HG02981 (cell line): ENCODE data around the gene GRIN2A.

ENCODE experiments used
- ATAC-seq: cut with Tn5 transposase; IDR thresholded peaks from one replicate; pipeline ENCODE4 v1.9.1; 2021; ENCODE audit warnings: mild to moderate bottlenecking, moderate library complexity; ENCODE audit not compliant: unreplicated experiment

Gene GRIN2A

GRCh38 chr16:10039220-10040096 is 142.8 kb downstream of the GRIN2A start:
- no peak for ATAC-seq

DNA sequence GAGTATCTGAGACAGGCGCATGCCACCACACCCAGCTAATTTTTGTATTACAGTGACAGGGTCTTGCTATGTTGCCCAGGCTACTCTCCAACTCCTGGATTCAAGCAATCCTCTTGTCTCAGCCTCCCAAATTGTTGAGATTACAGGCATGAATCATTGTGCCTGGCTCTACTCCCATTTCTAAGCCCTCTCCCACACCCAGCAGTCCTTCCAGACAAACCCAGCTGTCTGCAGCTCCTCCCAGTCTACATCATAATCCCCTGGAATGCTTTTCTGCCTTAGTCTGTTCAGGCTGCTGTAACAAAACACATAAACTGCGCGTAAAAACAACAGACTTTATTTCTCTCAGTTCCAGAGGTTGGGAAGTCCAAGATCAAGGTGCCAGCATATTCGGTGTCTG is 144.5 kb downstream of the GRIN2A start:
- ATAC-seq, result no peak

DNA sequence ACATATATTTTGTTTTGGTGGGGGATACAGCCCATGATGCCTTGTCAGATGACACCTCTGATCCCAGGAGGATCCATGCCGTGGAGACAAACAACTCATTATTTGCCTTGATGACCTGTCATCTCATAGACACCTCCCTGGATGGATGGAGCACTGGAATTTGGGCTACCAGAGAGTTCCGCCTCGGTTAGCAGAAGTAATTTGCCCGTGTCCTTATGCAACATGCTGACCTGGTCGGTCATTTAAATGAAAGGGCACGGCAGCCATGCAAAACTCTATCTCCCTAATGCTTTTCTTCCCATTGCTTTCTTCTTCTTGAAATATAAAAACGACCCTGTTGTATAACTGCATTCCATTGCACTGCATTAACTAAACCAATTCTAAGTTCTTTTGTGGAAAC is 145.3 kb downstream of the GRIN2A start:
- no peak for ATAC-seq

- no peak for ATAC-seq
These were observed 148.7 kb downstream of the GRIN2A start for GRCh38 chr16:10033556-10033955.

- ATAC-seq, result no peak
These were observed 150.3 kb downstream of the GRIN2A start for GRCh38 chr16:10031955-10032354.

GRCh38 chr16:10031473-10031872 is 150.8 kb downstream of the GRIN2A start:
- no peak for ATAC-seq

GRCh38 chr16:10028644-10029043 is 153.6 kb downstream of the GRIN2A start:
- ATAC-seq, result no peak

GRCh38 chr16:10027553-10027952 is 154.7 kb downstream of the GRIN2A start:
- ATAC-seq, result no peak

DNA sequence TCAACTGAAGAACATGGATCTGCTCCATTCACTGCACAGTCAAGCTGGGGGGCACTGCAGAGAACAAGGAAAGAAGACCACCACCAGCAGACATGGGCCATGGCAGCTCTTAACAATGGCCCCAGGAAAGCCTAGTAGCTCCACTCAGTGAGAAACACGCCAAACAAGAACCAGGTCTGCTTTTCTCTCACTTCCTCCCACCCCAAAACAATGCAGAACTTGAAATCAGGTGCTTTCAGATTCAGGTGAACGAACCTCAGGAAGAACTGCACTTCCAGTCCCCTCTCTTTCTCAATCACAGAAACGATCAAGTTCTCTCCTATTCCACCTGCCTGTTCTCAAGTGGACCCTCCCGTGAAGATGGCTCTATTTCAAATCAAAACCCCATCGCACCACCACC is 155.6 kb downstream of the GRIN2A start:
- ATAC-seq, result no peak

DNA sequence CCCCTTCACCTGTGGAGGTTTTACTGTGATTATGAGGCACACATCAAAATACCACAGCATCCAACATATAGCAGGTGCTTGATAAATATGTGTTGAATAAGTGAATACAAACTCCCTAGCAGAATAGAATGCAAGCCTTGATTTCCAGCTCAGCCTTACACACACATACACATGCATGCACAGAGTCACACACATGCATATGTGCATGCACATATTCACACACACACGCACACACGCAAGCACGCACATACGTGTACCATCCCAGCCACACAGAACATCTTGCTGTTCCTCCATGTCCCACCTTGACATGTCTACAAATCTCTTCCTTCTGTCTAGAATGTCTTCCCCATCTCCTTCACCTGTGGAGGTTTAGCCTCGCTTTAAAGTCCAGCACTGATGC is 160.1 kb downstream of the GRIN2A start:
- no peak for ATAC-seq

DNA sequence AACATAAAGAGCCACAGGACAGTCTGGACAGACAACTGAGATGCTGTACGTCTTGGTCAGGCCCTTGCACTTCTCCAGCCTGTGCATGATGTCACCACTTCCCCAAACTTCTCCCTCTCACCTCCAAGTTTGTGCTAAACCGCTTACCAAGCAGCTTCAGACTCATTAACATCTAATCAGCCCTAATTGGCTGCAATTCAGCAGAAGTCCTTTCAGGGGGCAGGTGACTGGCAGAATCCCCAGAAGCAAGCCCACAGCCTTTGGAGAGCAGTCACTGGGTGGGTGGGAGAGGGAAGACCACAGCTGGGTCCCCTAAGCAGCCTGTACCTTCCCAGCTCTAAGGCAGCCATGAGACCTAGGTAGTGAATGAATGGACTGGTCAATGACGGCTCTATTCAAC is 161.4 kb downstream of the GRIN2A start:
- ATAC-seq, result no peak

DNA sequence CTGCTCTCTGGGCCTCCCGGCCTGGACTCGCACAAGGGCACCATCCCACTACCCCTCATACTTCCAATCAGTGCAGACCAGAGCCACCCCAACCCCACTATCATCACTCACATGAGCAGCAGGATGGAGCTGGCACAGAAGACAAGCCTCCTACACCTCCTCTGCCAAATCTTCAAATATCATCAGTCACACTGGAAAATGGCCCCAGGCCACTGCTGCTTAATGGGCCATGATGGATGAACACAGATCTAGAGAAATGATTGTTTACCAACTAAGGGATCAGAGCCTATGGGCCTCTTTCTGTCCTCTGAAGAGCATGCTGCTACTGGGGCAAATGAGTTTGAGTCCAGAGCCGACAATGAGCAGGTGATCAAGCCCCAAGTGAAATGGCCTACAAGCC is 165.5 kb downstream of the GRIN2A start:
- no peak for ATAC-seq

DNA sequence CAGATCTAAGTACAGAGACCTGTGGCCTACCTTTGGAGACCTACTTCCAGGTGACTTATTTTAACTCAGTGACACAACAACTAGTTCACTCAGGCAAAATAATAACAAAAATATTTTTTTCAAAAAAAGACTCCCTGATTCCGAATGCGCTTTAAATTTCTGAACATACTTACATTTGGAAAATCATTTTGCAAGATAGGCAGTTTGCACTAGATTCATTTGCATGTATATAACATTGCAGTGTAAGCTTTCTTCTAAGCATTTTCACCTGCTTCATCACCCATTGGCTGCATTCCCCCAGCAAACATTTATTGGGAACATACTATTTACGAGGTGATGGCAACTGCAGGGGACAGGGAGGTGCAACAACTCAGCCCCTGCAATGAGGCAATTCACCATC is 166.8 kb downstream of the GRIN2A start:
- ATAC-seq, result no peak

- ATAC-seq, result no peak
These were observed 168.5 kb downstream of the GRIN2A start for GRCh38 chr16:10013774-10014173.

GRCh38 chr16:10013364-10013763 is 168.9 kb downstream of the GRIN2A start:
- ATAC-seq, result no peak

DNA sequence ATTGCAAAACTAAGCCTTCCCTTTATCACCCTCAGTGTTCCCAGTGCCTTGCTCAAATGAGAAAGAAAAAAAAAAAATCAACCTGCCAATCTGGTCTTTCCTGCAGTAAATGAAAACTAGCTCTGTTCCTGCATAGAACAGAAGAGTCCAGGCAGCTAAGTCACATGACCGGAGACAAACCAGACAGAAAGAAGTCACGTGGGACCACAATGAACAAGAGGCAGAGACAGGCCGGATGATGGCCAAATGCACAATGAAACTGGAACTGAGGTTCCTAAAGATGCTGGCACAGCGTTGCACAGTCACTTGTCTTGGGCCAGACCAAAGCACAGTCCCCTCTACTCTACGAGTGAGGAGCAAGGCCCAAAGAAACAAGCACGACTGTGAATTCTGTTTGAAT is 172.5 kb downstream of the GRIN2A start:
- ATAC-seq, result no peak

DNA sequence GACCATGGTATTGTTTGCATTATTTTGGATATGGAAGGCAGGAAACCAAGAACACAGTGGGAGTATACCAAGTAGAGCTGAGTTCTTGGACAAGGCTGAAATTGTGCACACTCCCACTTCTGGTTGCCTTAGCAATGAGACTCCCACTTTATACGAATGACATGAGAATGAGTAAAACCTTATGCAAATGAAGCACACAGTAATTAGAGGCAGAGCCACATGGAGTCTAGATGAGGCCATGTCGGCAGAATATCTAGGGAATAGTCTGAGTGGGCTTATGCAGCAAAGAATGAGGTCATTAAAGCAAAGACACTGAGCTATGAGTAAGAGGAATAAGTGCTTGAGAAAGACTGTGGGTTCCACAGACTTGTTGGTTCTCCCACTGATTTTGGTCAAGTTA is 178.7 kb downstream of the GRIN2A start:
- ATAC-seq, result no peak

- ATAC-seq, result no peak
These were observed 180.9 kb downstream of the GRIN2A start for GRCh38 chr16:10001258-10001775.

- no peak for ATAC-seq
These were observed 186.0 kb downstream of the GRIN2A start for GRCh38 chr16:9996221-9996620.

GRCh38 chr16:9992441-9992840 is 189.8 kb downstream of the GRIN2A start:
- ATAC-seq, result no peak

- no peak for ATAC-seq
These were observed 201.2 kb downstream of the GRIN2A start for GRCh38 chr16:9980981-9981380.

- no peak for ATAC-seq
These were observed 204.0 kb downstream of the GRIN2A start for GRCh38 chr16:9978160-9978725.
